Activated B cell treated with CpG ODN at 0.5 μM for 24 hours (primary cell): ENCODE results near the gene ALOX5AP. TPM values are rescaled to one million over a fixed set of nuclear protein-coding genes. Genes with fewer than 3 reads are reported as not detected.

ENCODE experiments used
- ATAC-seq: fragments of 200-7000 bp; cut with Tn5 transposase; one replicate; pipeline ENCODE4 v1.10.0; 2021; ENCODE audit warnings: low read depth, mild to moderate bottlenecking, moderate library complexity
- CTCF ChIA-PET: fragments of 350-600 bp; sonication (Branson Sonifier 250); formaldehyde crosslinking; loops from one replicate; lab custom pipeline; 2021; ENCODE audit warnings: antibody characterized with exemption; lab: Charles Lee
- POLR2A ChIA-PET: fragments of 350-600 bp; sonication (Branson Sonifier 250); formaldehyde crosslinking; loops from one replicate; lab custom pipeline; 2021; ENCODE audit warnings: antibody characterized with exemption; lab: Charles Lee
- DNase-seq: peaks from one replicate; pipeline ENCODE4 v3.0.0; 2022
- H3K27ac Mint-ChIP-seq: one replicate; pipeline ENCODE4 v1.8.0; 2020; ENCODE audit warnings: mixed read lengths
- H3K27me3 Mint-ChIP-seq: one replicate; pipeline ENCODE4 v1.8.0; 2021; ENCODE audit warnings: mixed read lengths
- H3K36me3 Mint-ChIP-seq: one replicate; pipeline ENCODE4 v1.8.0; 2021; ENCODE audit warnings: low read depth, mixed read lengths
- H3K4me1 Mint-ChIP-seq: one replicate; pipeline ENCODE4 v1.8.0; 2021; ENCODE audit warnings: mixed read lengths
- H3K4me3 Mint-ChIP-seq: one replicate; pipeline ENCODE4 v1.8.0; 2020; ENCODE audit warnings: mild to moderate bottlenecking, mixed read lengths
- H3K9me3 Mint-ChIP-seq: one replicate; pipeline ENCODE4 v1.8.0; 2020; ENCODE audit warnings: mixed read lengths
- CTCF ChIP-seq: fragments of 200-600 bp; IDR thresholded peaks from one replicate; pipeline ENCODE4 v1.8.0; 2022; ENCODE audit warnings: antibody characterized with exemption, mild to moderate bottlenecking
- intact Hi-C: fragments of 100-400 bp; cut with micrococcal nuclease; formaldehyde crosslinking; loops from one replicate; pipeline ENCODE4 v1.15.1; 2024
- total RNA-seq: library from RNA; stranded (reverse); gene quantifications from 2 replicates; pipeline ENCODE4 v1.2.3, GENCODE V29; 2022

The ALOX5AP gene
- total RNA-seq, 1 donor from 2014 or later = 59.7 TPM

- DNase-seq = no peak
- no peak for ATAC-seq
- Mint-ChIP-seq H3K27me3 (peaks cover 3% of the 10 kb centered on the region), H3K4me1 (peaks cover 21% of the 10 kb centered on the region), H3K4me3 (no peak overlapping the region), H3K27ac (no peak overlapping the region), H3K9me3 (no peaks in the 10 kb centered on the region), H3K36me3 (no peaks in the 10 kb centered on the region)
- TF ChIP-seq CTCF = no peak
- POLR2A ChIA-PET = no interaction called here
- CTCF ChIA-PET = no interaction called here
- intact Hi-C loops = no loop called here
These were observed 37.3 kb upstream of the ALOX5AP start for GRCh38 chr13:30697996-30698401.

GRCh38 chr13:30698488-30699005 is 36.8 kb upstream of the ALOX5AP start:
- no peaks in the 10 kb centered on the region for H3K9me3 Mint-ChIP-seq
- ChIA-PET CTCF (no interaction called here), POLR2A (no interaction called here)
- H3K36me3 Mint-ChIP-seq = no peaks in the 10 kb centered on the region
- H3K27ac Mint-ChIP-seq = no peak overlapping the region
- DNase-seq (no peak), ATAC-seq (no peak)
- peaks cover 3% of the 10 kb centered on the region for H3K27me3 Mint-ChIP-seq
- H3K4me1 Mint-ChIP-seq = peaks cover 21% of the 10 kb centered on the region
- intact Hi-C loops = no loop called here
- TF ChIP-seq CTCF = no peak
- no peak overlapping the region for H3K4me3 Mint-ChIP-seq

DNA sequence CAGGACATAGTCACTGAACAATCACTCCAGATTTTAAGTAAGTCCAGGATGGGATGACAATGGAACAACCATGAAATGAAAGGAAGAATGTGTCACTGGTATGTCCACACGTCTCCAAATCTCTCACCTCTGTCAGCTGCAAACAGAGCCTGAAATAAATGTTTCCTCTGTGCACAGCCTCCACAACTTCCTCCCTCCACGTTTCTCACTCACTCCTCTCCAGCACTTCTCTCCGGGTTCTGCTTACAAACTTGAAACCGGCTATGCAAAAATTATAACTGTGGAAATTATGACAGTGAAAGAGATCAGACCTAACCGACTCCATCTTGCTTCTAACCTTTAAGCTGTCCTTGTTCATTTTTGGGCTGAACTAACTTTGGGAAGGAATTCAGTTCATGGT is 35.0 kb upstream of the ALOX5AP start:
- Mint-ChIP-seq H3K4me3 (no peak overlapping the region), H3K9me3 (no peaks in the 10 kb centered on the region), H3K27me3 (no peaks in the 10 kb centered on the region), H3K27ac (no peak overlapping the region), H3K4me1 (peaks cover 21% of the 10 kb centered on the region), H3K36me3 (no peaks in the 10 kb centered on the region)
- intact Hi-C loops = no loop called here
- ChIA-PET CTCF (no interaction called here), POLR2A (no interaction called here)
- ATAC-seq (no peak), DNase-seq (no peak)
- no peak for TF ChIP-seq CTCF

DNA sequence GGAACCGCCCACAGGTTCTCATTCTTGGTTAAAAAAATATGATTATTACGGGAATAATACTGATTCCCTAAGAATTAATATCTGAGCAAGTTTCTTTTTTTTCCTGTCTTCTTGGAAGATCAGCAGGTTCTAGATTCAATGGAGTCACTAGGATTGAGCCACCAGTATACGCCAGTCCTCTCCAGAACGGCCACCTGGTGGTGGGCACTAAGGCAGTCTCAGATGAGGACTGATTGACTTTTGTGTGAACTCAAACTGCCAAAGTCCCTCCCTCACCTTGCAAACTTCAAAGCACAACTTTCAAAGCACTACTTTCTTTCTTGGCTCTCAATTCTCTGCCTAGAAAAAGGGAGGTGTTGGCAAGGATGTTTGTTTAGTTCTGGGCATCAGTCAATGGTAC is 33.3 kb upstream of the ALOX5AP start:
- Mint-ChIP-seq H3K9me3 (no peaks in the 10 kb centered on the region), H3K4me3 (no peak overlapping the region), H3K36me3 (no peaks in the 10 kb centered on the region), H3K27me3 (no peaks in the 10 kb centered on the region), H3K4me1 (peaks cover 10% of the 10 kb centered on the region), H3K27ac (no peak overlapping the region)
- no peak for DNase-seq
- ChIA-PET CTCF (no interaction called here), POLR2A (no interaction called here)
- intact Hi-C loops = no loop called here
- no peak for ATAC-seq
- TF ChIP-seq CTCF = no peak

DNA sequence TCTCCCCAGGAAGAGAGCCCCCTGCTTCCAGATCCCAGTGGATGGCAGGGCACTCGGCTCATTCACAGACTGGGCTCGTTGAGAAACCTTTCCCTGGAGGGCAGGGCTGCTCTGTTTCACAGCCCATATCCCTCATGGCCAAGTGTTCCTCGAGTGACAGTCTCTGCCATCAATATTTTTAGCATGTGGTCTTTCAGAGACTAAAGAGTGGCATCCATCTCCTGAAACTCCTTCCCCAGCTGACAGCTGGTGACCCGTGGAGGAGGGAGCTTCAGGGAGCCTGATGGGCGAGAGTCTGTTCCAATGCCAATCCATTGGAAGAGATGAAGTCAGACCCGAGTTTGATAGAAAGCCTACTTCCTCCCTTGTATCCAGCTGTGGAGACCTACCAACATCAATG is 30.7 kb upstream of the ALOX5AP start:
- H3K9me3 Mint-ChIP-seq = no peaks in the 10 kb centered on the region

More for the DNA sequence above, 30.7 kb upstream of the ALOX5AP start:
- no peak overlapping the region for H3K4me3 Mint-ChIP-seq
- TF ChIP-seq CTCF = no peak
- ATAC-seq (no peak), DNase-seq (no peak)
- H3K27ac Mint-ChIP-seq = no peak overlapping the region
- intact Hi-C loops = no loop called here
- CTCF ChIA-PET = no interaction called here
- H3K36me3 Mint-ChIP-seq = no peaks in the 10 kb centered on the region
- H3K4me1 Mint-ChIP-seq = peaks cover 3% of the 10 kb centered on the region
- H3K27me3 Mint-ChIP-seq = no peaks in the 10 kb centered on the region
- POLR2A ChIA-PET = no interaction called here
